GM12891 (cell line): ENCODE data around the gene YY1.

ENCODE experiments used
- POLR2A ChIP-seq: IDR thresholded peaks from 2 replicates; pipeline ENCODE4 v1.6.1; 2011; ENCODE audit warnings: low read depth, low read length, control low read depth
- POU2F2 ChIP-seq: IDR thresholded peaks from 2 replicates; pipeline ENCODE4 v1.6.1; 2011; ENCODE audit warnings: low read depth, mild to moderate bottlenecking, control low read depth, low read length, moderate library complexity

DNA sequence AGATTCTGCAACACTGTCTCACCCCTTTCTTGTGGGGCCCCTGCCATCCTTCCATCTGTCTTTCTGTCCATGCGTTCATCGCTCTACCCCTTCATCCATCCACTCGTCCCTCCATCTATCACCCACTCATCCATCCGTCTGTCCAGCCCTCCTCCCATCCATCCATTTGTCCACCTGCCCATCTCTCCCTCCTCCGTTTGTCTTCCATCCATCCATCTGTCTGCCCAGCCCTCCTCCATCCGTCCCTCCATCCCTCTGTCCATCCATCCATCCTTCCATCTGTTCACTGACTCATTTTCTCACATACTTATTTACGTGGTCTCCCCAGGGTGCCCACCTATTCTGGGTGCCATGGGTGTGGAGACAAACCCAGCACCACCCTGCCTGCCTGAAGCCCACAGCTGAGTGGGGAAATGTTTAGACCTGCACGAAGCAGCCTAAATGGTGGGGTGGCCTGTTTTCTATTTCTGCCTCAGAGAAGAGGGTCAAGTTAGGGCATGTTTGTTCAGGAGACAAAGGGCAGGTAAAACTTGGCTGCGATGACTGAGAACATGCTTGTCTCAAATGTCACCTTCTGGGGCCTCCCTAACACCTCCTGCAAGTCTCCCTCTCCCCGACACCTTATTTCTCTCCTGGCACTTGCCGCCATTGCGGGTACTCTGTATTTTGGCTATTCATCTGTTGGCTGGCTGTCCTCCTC lies 81.4 kb downstream of the YY1 start:
- TF ChIP-seq POU2F2: no peak
- TF ChIP-seq POLR2A: no peak
